PC-9 (cell line): Measurements from ENCODE around the gene TMEM115. TPM values are rescaled to one million over a fixed set of nuclear protein-coding genes. Genes with fewer than 3 reads are reported as not detected.

ENCODE experiments used
- BruUV-seq: library from RNA; stranded (reverse); fragments of 400-500 nt; replicated peaks from 2 replicates; lab custom pipeline; 2021; lab: Mats Ljungman, UMichigan
- CTCF ChIA-PET: fragments of 300-600 bp; sonication (Branson Sonifier 250); formaldehyde crosslinking; loops from one replicate; lab custom pipeline; 2022; ENCODE audit warnings: antibody characterized with exemption; lab: Charles Lee
- POLR2A ChIA-PET: fragments of 300-600 bp; sonication (Branson Sonifier 250); formaldehyde crosslinking; loops from one replicate; lab custom pipeline; 2022; ENCODE audit warnings: antibody characterized with exemption; ENCODE audit not compliant: unreplicated experiment; lab: Charles Lee
- DNase-seq, 2 experiments: peaks; one replicate each; pipeline versions ENCODE4 v3.0.0 to v3.0.0-alpha.2; 2015 to 2022; ENCODE audit warnings: mixed read lengths in 1 of 2
- H2AFZ ChIP-seq: fragments of 200-600 bp; sonication (generic); 2 replicates; pipeline ENCODE4 v1.8.1; 2017; ENCODE audit warnings: antibody characterized with exemption
- H3F3A ChIP-seq: fragments of 200-600 bp; sonication (generic); 2 replicates; pipeline ENCODE4 v1.8.1; 2017; ENCODE audit warnings: antibody characterized with exemption, mild to moderate bottlenecking, low read depth; ENCODE audit not compliant: insufficient read depth
- H3K27ac ChIP-seq: fragments of 200-600 bp; sonication (generic); 2 replicates; pipeline ENCODE4 v1.6.1; 2016; ENCODE audit warnings: mixed run types
- H3K27me3 ChIP-seq: fragments of 200-600 bp; sonication (generic); 2 replicates; pipeline ENCODE4 v1.6.1; 2016; ENCODE audit warnings: low read depth, mixed run types; ENCODE audit not compliant: insufficient read depth
- H3K36me3 ChIP-seq: fragments of 200-600 bp; sonication (generic); 2 replicates; pipeline ENCODE4 v1.6.1; 2016; ENCODE audit warnings: low read depth, mixed run types
- H3K4me1 ChIP-seq: fragments of 200-600 bp; sonication (generic); replicated peaks from 2 replicates; pipeline ENCODE4 v1.6.1; 2016; ENCODE audit warnings: mixed run types; ENCODE audit not compliant: insufficient read depth
- H3K4me2 ChIP-seq: fragments of 200-600 bp; sonication (generic); 2 replicates; pipeline ENCODE4 v1.6.1; 2017; ENCODE audit warnings: mixed run types
- H3K4me3 ChIP-seq: fragments of 200-600 bp; sonication (generic); 2 replicates; pipeline ENCODE4 v1.6.1; 2016; ENCODE audit warnings: mixed run types
- H3K79me2 ChIP-seq: fragments of 200-600 bp; sonication (generic); 2 replicates; pipeline ENCODE4 v1.6.1; 2017; ENCODE audit warnings: low read depth, mixed run types
- H3K9me2 ChIP-seq: fragments of 200-600 bp; sonication (generic); 2 replicates; pipeline ENCODE4 v1.8.1; 2017; ENCODE audit warnings: mild to moderate bottlenecking; ENCODE audit not compliant: insufficient read depth
- H3K9me3 ChIP-seq: fragments of 200-600 bp; sonication (generic); 2 replicates; pipeline ENCODE4 v1.8.1; 2016; ENCODE audit warnings: low read depth; ENCODE audit not compliant: insufficient read depth
- H4K20me1 ChIP-seq: fragments of 200-600 bp; sonication (generic); 2 replicates; pipeline ENCODE4 v1.8.1; 2017; ENCODE audit not compliant: insufficient read depth
- EZH2 ChIP-seq: fragments of 200-600 bp; sonication (generic); IDR thresholded peaks from 2 replicates; pipeline ENCODE4 v1.8.0; 2017; ENCODE audit warnings: antibody characterized with exemption, low read depth
- intact Hi-C: fragments of 100-400 bp; cut with micrococcal nuclease; formaldehyde crosslinking; loops from one replicate; pipeline ENCODE4 v1.10.0; 2022; ENCODE audit not compliant: unreplicated experiment
- total RNA-seq: library from RNA; stranded (reverse); gene quantifications from 2 replicates; pipeline ENCODE4 v1.2.3, GENCODE V29; 2021
- TF ChIP-seq, protein P1 (sequence below): fragments of 200-600 bp; sonication (generic); conservative IDR thresholded peaks from 2 replicates; pipeline ENCODE4 v1.6.1; 2017; ENCODE audit warnings: mixed run types, antibody characterized with exemption, mild to moderate bottlenecking, moderate library complexity

Gene TMEM115
- total RNA-seq, 1 experiment from 2014 or later = 35.2 TPM

DNA sequence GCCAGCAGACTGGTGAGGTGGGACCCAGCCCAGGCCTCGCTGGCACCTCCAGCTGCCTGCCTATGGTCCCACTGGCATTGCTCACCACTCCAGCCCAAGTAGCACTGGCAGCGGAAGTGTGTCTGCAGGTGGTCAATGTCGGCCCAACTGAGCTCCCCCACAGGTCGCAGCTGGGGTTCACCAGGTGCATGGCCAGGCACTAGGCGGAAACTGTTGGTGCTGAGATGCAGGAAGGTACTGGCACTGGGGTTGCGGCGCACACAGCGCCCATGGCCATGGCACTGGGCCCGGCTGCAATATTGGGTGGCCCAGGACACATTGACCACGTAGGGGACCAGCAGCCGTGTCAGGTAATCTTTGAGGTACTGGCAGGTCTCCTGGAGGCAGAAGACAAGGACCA lies 41.2 kb downstream of the TMEM115 start:
- no TSS peak for BruUV-seq
- Histone ChIP-seq H3K9me2 (no peaks in the 10 kb centered on the region), H3K36me3 (peaks cover 7% of the 10 kb centered on the region; the same call in 1 of the 2 replicates), H3K4me1 (peaks cover 53% of the 10 kb centered on the region), H3F3A (peaks cover 41% of the 10 kb centered on the region), H3K4me2 (peak overlapping the region; percentile 91), H3K27me3 (no peaks in the 10 kb centered on the region), H2AFZ (no peak overlapping the region), H3K4me3 (no peak overlapping the region), H4K20me1 (peaks cover 7% of the 10 kb centered on the region; the same call in 1 of the 2 replicates), H3K79me2 (peaks cover 32% of the 10 kb centered on the region), H3K9me3 (no peaks in the 10 kb centered on the region), H3K27ac (peak overlapping the region; percentile 85)
- intact Hi-C loops = no loop called here
- no peak for DNase-seq
- CTCF ChIA-PET = no interaction called here
- POLR2A ChIA-PET = interaction anchor here (1.6 kb wide), 1 partner anchor 19 kb away, joined by 36 read pairs; the partner anchor contains the start of genes HYAL3 and NAA80
- TF ChIP-seq EZH2 = no peak
- TF ChIP-seq, protein P1, sequence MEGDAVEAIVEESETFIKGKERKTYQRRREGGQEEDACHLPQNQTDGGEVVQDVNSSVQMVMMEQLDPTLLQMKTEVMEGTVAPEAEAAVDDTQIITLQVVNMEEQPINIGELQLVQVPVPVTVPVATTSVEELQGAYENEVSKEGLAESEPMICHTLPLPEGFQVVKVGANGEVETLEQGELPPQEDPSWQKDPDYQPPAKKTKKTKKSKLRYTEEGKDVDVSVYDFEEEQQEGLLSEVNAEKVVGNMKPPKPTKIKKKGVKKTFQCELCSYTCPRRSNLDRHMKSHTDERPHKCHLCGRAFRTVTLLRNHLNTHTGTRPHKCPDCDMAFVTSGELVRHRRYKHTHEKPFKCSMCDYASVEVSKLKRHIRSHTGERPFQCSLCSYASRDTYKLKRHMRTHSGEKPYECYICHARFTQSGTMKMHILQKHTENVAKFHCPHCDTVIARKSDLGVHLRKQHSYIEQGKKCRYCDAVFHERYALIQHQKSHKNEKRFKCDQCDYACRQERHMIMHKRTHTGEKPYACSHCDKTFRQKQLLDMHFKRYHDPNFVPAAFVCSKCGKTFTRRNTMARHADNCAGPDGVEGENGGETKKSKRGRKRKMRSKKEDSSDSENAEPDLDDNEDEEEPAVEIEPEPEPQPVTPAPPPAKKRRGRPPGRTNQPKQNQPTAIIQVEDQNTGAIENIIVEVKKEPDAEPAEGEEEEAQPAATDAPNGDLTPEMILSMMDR = no peak

DNA sequence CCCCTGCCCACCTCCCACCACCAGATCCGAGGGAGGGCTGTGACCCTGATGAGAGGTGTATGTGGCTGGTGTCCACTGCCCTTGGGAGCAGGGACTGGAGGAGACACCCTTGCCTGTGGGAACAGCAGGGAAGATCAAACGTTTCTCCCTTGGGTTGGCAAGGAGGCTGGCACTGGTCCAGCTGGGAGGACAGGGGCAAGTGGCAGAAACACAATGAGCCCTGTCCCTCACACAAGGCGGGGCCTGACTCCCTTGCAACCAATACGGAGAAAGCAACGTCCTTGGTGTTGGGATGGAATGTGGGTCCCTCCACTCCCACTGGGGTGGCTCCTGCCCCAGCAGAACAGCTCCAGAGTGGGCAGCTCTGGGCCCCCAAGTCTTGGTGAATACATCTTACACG lies 42.0 kb downstream of the TMEM115 start:
- no peak for TF ChIP-seq EZH2
- TF ChIP-seq, protein P1 = no peak
- Histone ChIP-seq H4K20me1 (peaks cover 7% of the 10 kb centered on the region; the same call in 1 of the 2 replicates), H3K9me2 (no peaks in the 10 kb centered on the region), H3K36me3 (peaks cover 7% of the 10 kb centered on the region; the same call in 1 of the 2 replicates), H3F3A (peaks cover 42% of the 10 kb centered on the region), H3K27me3 (no peaks in the 10 kb centered on the region), H3K4me1 (peaks cover 53% of the 10 kb centered on the region), H3K4me2 (peak overlapping the region; percentile 91), H2AFZ (no peak overlapping the region), H3K4me3 (peak overlapping the region; percentile 46; the same call in 1 of the 2 replicates), H3K27ac (peak overlapping the region; percentile 85), H3K79me2 (peaks cover 32% of the 10 kb centered on the region), H3K9me3 (no peaks in the 10 kb centered on the region)
- ChIA-PET CTCF (interaction anchor here (0.5 to 1.0 kb wide), 4 partner anchors 11 to 71 kb away, joined by 3 to 7 read pairs (median 4); partner anchors contain the start of gene SEMA3B), POLR2A (interaction anchor here (0.5 to 1.6 kb wide), 9 partner anchors 15 to 252 kb away, joined by 3 to 36 read pairs (median 4); partner anchors contain the start of genes HEMK1, HYAL3, IFRD2 and NAA80)
- DNase-seq = peak in 1 of 2 experiments; percentile 62
- BruUV-seq = TSS peak; percentile 96
- intact Hi-C loops = loop anchor here (1.0 to 2.0 kb wide), 2 partner anchors 18 to 48 kb away; partner anchors contain the start of genes HYAL3, NAA80 and SEMA3B

DNA sequence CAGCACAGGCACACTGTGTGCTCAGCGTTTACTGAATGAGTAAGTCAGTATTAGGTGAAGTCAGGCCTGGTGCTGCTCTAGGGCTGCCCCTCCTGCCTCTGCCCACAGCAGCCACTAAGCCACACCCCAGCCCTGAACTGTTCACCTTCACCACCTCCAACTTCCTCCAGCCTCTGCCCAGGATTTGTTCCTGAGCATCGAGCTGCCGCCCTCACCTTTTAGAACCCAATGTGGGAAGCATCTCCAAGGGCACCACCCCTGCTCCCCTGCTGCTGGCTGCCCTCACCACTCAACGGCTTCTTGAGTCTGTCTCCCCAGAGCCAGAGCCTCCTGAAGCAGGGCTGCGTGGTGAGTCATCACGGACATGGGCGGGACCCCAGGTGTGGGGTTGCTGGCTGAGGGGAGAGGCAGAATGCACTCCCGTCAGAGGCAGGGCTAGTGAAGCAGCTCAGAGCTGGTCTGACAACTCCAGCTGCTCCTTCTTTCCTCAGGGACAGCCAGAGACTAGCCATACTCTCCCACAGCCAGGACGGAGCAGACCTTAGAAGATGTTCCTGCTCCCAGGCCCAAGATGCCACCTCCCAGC lies 42.6 kb downstream of the TMEM115 start:
- peak; percentile 98 to 99 for DNase-seq
- Histone ChIP-seq H3K27me3 (no peaks in the 10 kb centered on the region), H3K4me3 (peak overlapping the region; percentile 46; the same call in 1 of the 2 replicates), H3K4me2 (peak overlapping the region; percentile 91), H3K9me2 (no peaks in the 10 kb centered on the region), H2AFZ (no peak overlapping the region), H3K4me1 (peaks cover 53% of the 10 kb centered on the region), H3K9me3 (no peaks in the 10 kb centered on the region), H4K20me1 (peaks cover 7% of the 10 kb centered on the region; the same call in 1 of the 2 replicates), H3K36me3 (peaks cover 7% of the 10 kb centered on the region; the same call in 1 of the 2 replicates), H3K79me2 (peaks cover 32% of the 10 kb centered on the region), H3F3A (peaks cover 42% of the 10 kb centered on the region), H3K27ac (peak overlapping the region; percentile 85)
- no TSS peak for BruUV-seq
- ChIA-PET POLR2A (interaction anchor here (0.5 to 1.6 kb wide), 10 partner anchors 14 to 1312 kb away, joined by 3 to 36 read pairs (median 4); partner anchors contain the start of genes HEMK1, HYAL3, IFRD2 and NAA80), CTCF (interaction anchor here (0.6 to 1.0 kb wide), 4 partner anchors 12 to 70 kb away, joined by 3 to 4 read pairs (median 3); partner anchors contain the start of genes HYAL1 and SEMA3B)
- TF ChIP-seq, protein P1 = no peak
- TF ChIP-seq EZH2 = no peak
- intact Hi-C loops = loop anchor here (1.0 to 2.0 kb wide), 2 partner anchors 17 to 48 kb away; partner anchors contain the start of genes HYAL3, NAA80 and SEMA3B
